Kidney (tissue), 14 donors: ENCODE data around the gene MCHR1. TPM values are rescaled to one million over a fixed set of nuclear protein-coding genes. Genes with fewer than 3 reads are reported as not detected.

Experiments used
- DNase-seq, 5 donors: peaks; one replicate each; pipeline ENCODE4 v3.0.0-alpha.2; 2013 to 2020
- FAIRE-seq: peaks from 2 replicates; lab custom pipeline; 2012; peaks lifted over from hg19 to GRCh38; lab: Jason Lieb, UNC
- H3K27ac ChIP-seq, 2 donors: one replicate each; pipeline ENCODE4 v1.7.0; 2013; ENCODE audit warnings: low read depth in 2 of 2, low read length in 2 of 2, inconsistent platforms in 1 of 2
- H3K27me3 ChIP-seq: one replicate; pipeline ENCODE4 v1.7.1; 2013; ENCODE audit warnings: low read length, inconsistent platforms; ENCODE audit not compliant: control insufficient read depth, insufficient read depth
- H3K36me3 ChIP-seq, 3 donors: one replicate each; pipeline versions ENCODE4 v1.7.0 to v1.7.1; 2013; ENCODE audit warnings: low read length in 3 of 3, control low read depth in 1 of 3, inconsistent platforms in 1 of 3; ENCODE audit not compliant: insufficient read depth in 3 of 3, control insufficient read depth in 2 of 3
- H3K4me1 ChIP-seq, 3 donors: one replicate each; pipeline versions ENCODE4 v1.7.0 to v1.7.1; 2013; ENCODE audit warnings: low read length in 3 of 3, inconsistent platforms in 1 of 3, low read depth in 1 of 3; ENCODE audit not compliant: control insufficient read depth in 2 of 3, insufficient read depth in 2 of 3
- H3K4me3 ChIP-seq, 3 donors: one replicate each; pipeline versions ENCODE4 v1.7.0 to v1.8.1; 2013; ENCODE audit warnings: low read length in 3 of 3, control low read depth in 1 of 3, inconsistent platforms in 1 of 3
- H3K9ac ChIP-seq, 3 donors: one replicate each; pipeline versions ENCODE4 v1.7.0 to v1.7.1; 2013; ENCODE audit warnings: low read length in 3 of 3, control low read depth in 1 of 3, inconsistent platforms in 1 of 3
- H3K9me3 ChIP-seq, 3 donors: one replicate each; pipeline versions ENCODE4 v1.7.0 to v1.7.1; 2013; ENCODE audit warnings: low read length in 3 of 3, control low read depth in 1 of 3, inconsistent platforms in 1 of 3; ENCODE audit not compliant: control insufficient read depth in 2 of 3, insufficient read depth in 1 of 3
- CTCF ChIP-seq: IDR thresholded peaks from 3 replicates; pipeline ENCODE4 v1.5.1; 2012; ENCODE audit warnings: mild to moderate bottlenecking, moderate library complexity, borderline replicate concordance; ENCODE audit not compliant: insufficient read depth; ENCODE audit errors: extremely low read depth
- intact Hi-C: fragments of 100-400 bp; cut with DNase I; formaldehyde crosslinking; loops from one replicate; pipeline ENCODE4 v1.11.1; 2022
- polyA plus RNA-seq: library from polyadenylated mRNA; stranded (reverse); fragments of 350-450 nt; fragmentation: Illumina TruSeq; extraction: RNeasy Lipid Tissue Mini Kit (QIAGEN cat#74804); gene quantifications from one replicate; pipeline ENCODE4 v1.2.3, GENCODE V29; 2014; ENCODE audit warnings: low read depth, low replicate concordance; ENCODE audit not compliant: insufficient read depth
- total RNA-seq: library from RNA; stranded (reverse); fragmentation: NEBNext Ultra II Directional; extraction: Animal tissue kit (Norgen Biotek cat#: 25700); gene quantifications from one replicate; pipeline ENCODE4 v1.2.1, GENCODE V29; 2021
- donor health status: control.
- donor health status: control.
- donor health status: control.
- donor health status: control.
- donor health status: control.
- donor health status: DM: yes; HTN: yes; CAD: no.
- donor health status: Normal renal cell carcinoma (clear cell type).

The MCHR1 gene
- total and polyA plus RNA-seq, 2 donors from 2014 or later, result not detected

- FAIRE-seq (no peak), DNase-seq (no peak)
- Histone ChIP-seq H3K27ac (no peak overlapping the region), H3K36me3 (no peaks in the 10 kb centered on the region), H3K4me1 (peaks cover 0 to 7% (median 0%) of the 10 kb centered on the region in 3 donors), H3K27me3 (no peaks in the 10 kb centered on the region), H3K4me3 (no peak overlapping the region), H3K9me3 (no peaks in the 10 kb centered on the region), H3K9ac (no peak overlapping the region)
- no peak for TF ChIP-seq CTCF
- intact Hi-C loops, result no loop called here
Measured at GRCh38 chr22:40641269-40641668, 38.0 kb upstream of the MCHR1 start.

- Histone ChIP-seq H3K9me3 (no peaks in the 10 kb centered on the region), H3K36me3 (no peaks in the 10 kb centered on the region), H3K9ac (no peak overlapping the region), H3K4me3 (no peak overlapping the region), H3K4me1 (peaks cover 0 to 7% (median 0%) of the 10 kb centered on the region in 3 donors), H3K27ac (no peak overlapping the region), H3K27me3 (no peaks in the 10 kb centered on the region)
- intact Hi-C loops, result no loop called here
- no peak for DNase-seq
- TF ChIP-seq CTCF, result no peak
- no peak for FAIRE-seq
Measured at GRCh38 chr22:40642316-40642715, 37.0 kb upstream of the MCHR1 start.

GRCh38 chr22:40645579-40646197 lies 33.6 kb upstream of the MCHR1 start:
- DNase-seq (peak in 1 of 5 donors; percentile 20), FAIRE-seq (no peak)
- H3K27ac ChIP-seq, result no peak overlapping the region
- no peak overlapping the region for H3K9ac ChIP-seq
- H3K36me3 ChIP-seq, result no peaks in the 10 kb centered on the region
- no peaks in the 10 kb centered on the region for H3K27me3 ChIP-seq
- TF ChIP-seq CTCF, result no peak
- H3K4me3 ChIP-seq, result no peak overlapping the region
- no peaks in the 10 kb centered on the region for H3K9me3 ChIP-seq
- intact Hi-C loops, result loop anchor here (5.0 kb wide), 1 partner anchor 208 kb away; no protein-coding TSS in a partner anchor
- H3K4me1 ChIP-seq, result peaks cover 0 to 4% (median 0%) of the 10 kb centered on the region in 3 donors

- FAIRE-seq (no peak), DNase-seq (no peak)
- Histone ChIP-seq H3K4me1 (peaks cover 0 to 13% (median 8%) of the 10 kb centered on the region in 3 donors), H3K27me3 (no peaks in the 10 kb centered on the region), H3K36me3 (no peaks in the 10 kb centered on the region), H3K27ac (peak overlapping the region in 1 of 2 donors; percentile 16), H3K9me3 (no peaks in the 10 kb centered on the region), H3K4me3 (no peak overlapping the region), H3K9ac (no peak overlapping the region)
- TF ChIP-seq CTCF, result no peak
- intact Hi-C loops, result loop anchor here (5.0 kb wide), 1 partner anchor 211 kb away; no protein-coding TSS in a partner anchor
Measured at GRCh38 chr22:40648386-40648785, 30.9 kb upstream of the MCHR1 start.
